Tibial nerve (tissue), 4 donors: ENCODE results near the gene SECTM1.
A peak's percentile ranks its signal among the peaks of the same experiment; 100 is the strongest.

Source experiments
- EP300 ChIP-seq, 2 donors: sonication (generic); formaldehyde crosslinking; IDR thresholded peaks; one replicate each; pipeline ENCODE4 v1.6.1; 2017; ENCODE audit warnings: antibody characterized with exemption in 2 of 2, mild to moderate bottlenecking in 1 of 2
- POLR2A ChIP-seq, 2 donors: fragments of 450-650 bp; IDR thresholded peaks; one replicate each; pipeline ENCODE4 v1.6.1; 2017; ENCODE audit warnings: antibody characterized with exemption in 2 of 2, mild to moderate bottlenecking in 2 of 2, moderate library complexity in 2 of 2
- TF ChIP-seq, protein P1 (sequence below), 5 experiments: fragments of 200-600 bp in 3 of 5; fragments of 450-650 bp in 2 of 5; sonication (generic) in 3 of 5; IDR thresholded peaks; one replicate each; pipeline ENCODE4 v1.5.1; 2016 to 2019; ENCODE audit warnings: antibody characterized with exemption in 5 of 5, mild to moderate bottlenecking in 3 of 5, moderate library complexity in 2 of 5

DNA sequence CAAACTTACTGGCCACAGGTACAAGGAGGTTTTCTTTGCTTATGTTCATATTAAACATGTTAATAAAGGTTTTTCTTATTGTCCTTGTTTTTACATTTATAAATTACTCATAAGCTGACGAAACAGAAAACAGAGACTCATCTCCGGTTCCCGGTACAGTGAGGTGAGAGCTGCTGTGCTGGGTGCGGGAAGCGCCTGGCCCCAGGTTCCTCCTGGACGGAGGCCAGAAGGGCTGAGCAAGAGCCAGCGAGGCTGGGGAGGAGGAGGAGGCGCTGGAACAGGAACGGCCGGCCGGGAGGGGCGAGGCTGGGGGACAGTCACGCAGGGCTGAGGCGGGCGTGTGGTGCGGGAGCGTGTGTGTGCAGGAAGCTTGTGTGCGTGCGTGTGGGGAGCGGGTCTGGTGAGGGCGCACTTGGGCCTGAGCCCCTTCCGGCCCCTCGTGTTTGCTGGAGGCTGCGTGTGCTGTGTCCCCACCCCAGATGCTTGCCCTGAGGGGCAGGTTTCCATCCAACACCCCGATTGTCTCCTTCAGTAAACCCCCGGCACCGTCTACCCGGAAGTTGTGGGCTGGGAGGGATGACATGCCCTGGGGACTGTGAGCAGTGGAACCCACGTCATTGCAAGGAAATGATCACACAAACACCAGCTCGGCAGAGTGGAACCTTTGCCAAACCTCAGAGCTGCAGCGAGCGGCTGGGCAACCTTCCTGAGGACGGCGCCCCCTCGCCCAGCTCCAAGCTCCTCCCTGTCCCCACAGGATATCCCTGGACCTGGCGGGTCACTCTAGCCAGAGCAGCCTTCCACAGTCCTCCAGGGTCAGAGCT is 35.6 kb downstream of the SECTM1 start:
- TF ChIP-seq POLR2A (IDR thresholded peaks at IDR 0.05) (peak in 1 of 2 donors; percentile 49), EP300 (IDR thresholded peaks at IDR 0.05) (peak; percentile 47 to 85)
- TF ChIP-seq, protein P1, sequence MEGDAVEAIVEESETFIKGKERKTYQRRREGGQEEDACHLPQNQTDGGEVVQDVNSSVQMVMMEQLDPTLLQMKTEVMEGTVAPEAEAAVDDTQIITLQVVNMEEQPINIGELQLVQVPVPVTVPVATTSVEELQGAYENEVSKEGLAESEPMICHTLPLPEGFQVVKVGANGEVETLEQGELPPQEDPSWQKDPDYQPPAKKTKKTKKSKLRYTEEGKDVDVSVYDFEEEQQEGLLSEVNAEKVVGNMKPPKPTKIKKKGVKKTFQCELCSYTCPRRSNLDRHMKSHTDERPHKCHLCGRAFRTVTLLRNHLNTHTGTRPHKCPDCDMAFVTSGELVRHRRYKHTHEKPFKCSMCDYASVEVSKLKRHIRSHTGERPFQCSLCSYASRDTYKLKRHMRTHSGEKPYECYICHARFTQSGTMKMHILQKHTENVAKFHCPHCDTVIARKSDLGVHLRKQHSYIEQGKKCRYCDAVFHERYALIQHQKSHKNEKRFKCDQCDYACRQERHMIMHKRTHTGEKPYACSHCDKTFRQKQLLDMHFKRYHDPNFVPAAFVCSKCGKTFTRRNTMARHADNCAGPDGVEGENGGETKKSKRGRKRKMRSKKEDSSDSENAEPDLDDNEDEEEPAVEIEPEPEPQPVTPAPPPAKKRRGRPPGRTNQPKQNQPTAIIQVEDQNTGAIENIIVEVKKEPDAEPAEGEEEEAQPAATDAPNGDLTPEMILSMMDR (IDR thresholded peaks at IDR 0.05): no peak
